K562 (cell line): ENCODE data around the gene TCOF1. TPM values are rescaled to one million over a fixed set of nuclear protein-coding genes. Genes with fewer than 3 reads are reported as not detected.
A peak's percentile ranks its signal among the peaks of the same experiment; 100 is the strongest.

Experiments
- ATAC-seq: fragments of 200-7000 bp; cut with Tn5 transposase; 3 replicates; pipeline ENCODE4 v1.9.1; 2020; ENCODE audit warnings: moderate library complexity
- BruUV-seq: library from RNA; stranded (reverse); fragments of 400-500 nt; replicated peaks from 2 replicates; lab custom pipeline; 2021; lab: Mats Ljungman, UMichigan
- CTCF ChIA-PET: fragments of 300-600 bp; formaldehyde crosslinking; extraction: SDS; loops from one replicate; lab custom pipeline; 2021; ENCODE audit warnings: low intra/inter-chr PET ratio; lab: Yijun Ruan, JAX
- POLR2A ChIA-PET: fragments of 300-600, 350-650 bp; sonication (Branson Sonifier 250); formaldehyde crosslinking; extraction: SDS; loops from one replicate; lab custom pipeline; 2021; ENCODE audit warnings: antibody characterized with exemption, inconsistent platforms; lab: Yijun Ruan, JAX
- DNase-seq, 4 experiments: peaks; one replicate each; pipeline versions ENCODE4 v3.0.0 to v3.0.0-alpha.2; 2011 to 2018; ENCODE audit warnings: low spot score in 3 of 4, mixed read lengths in 3 of 4; ENCODE audit errors: extremely low read depth in 1 of 4
- FAIRE-seq: peaks from 2 replicates; lab custom pipeline; 2011; peaks lifted over from hg19 to GRCh38; lab: Jason Lieb, UNC
- H2AFZ ChIP-seq: 2 replicates; pipeline ENCODE4 v1.6.0; 2011; ENCODE audit warnings: low read depth, low read length, control low read depth, inconsistent platforms
- H3K27ac ChIP-seq: fragments of 200-600 bp; 3 replicates; pipeline ENCODE4 v1.8.0; 2011; ENCODE audit warnings: low read depth, mild to moderate bottlenecking, control low read depth, inconsistent platforms, low read length, moderate library complexity, mixed read lengths; ENCODE audit errors: extremely low read depth
- H3K27me3 ChIP-seq, 2 experiments: fragments of 300-600 bp in 1 of 2; 2 replicates in 1 of 2; 3 replicates in 1 of 2; pipeline versions ENCODE4 v1.6.0 to v1.8.0; 2011; ENCODE audit warnings: inconsistent platforms in 2 of 2, low read length in 2 of 2, mild to moderate bottlenecking in 1 of 2, mixed read lengths in 1 of 2, moderate library complexity in 1 of 2; ENCODE audit not compliant: control insufficient read depth in 2 of 2, insufficient read depth in 2 of 2
- H3K36me3 ChIP-seq: fragments of 300-600 bp; 3 replicates; pipeline ENCODE4 v1.8.0; 2011; ENCODE audit warnings: mild to moderate bottlenecking, low read length, inconsistent platforms; ENCODE audit not compliant: control insufficient read depth, insufficient read depth
- H3K4me1 ChIP-seq, 2 experiments: fragments of 200-600 bp in 1 of 2; replicated peaks in 1 of 2; 2 replicates in 1 of 2; 3 replicates in 1 of 2; pipeline versions ENCODE4 v1.5.1 to v1.8.0; 2011; ENCODE audit warnings: inconsistent platforms in 2 of 2, low read length in 2 of 2, mild to moderate bottlenecking in 1 of 2, mixed read lengths in 1 of 2, moderate library complexity in 1 of 2; ENCODE audit not compliant: control insufficient read depth in 2 of 2, insufficient read depth in 2 of 2
- H3K4me2 ChIP-seq: 2 replicates; pipeline ENCODE4 v1.6.1; 2011; ENCODE audit warnings: low read length, control low read depth, inconsistent platforms, mixed read lengths; ENCODE audit not compliant: insufficient read depth
- H3K4me3 ChIP-seq: fragments of 200-600 bp; sonication (generic), shearing (Covaris generic); 2 replicates; pipeline ENCODE4 v1.5.1; 2016; ENCODE audit warnings: control low read depth, inconsistent platforms
- H3K79me2 ChIP-seq: fragments of 200-600 bp; 3 replicates; pipeline ENCODE4 v1.8.0; 2011; ENCODE audit warnings: low read length, inconsistent platforms; ENCODE audit not compliant: control insufficient read depth, insufficient read depth
- H3K9ac ChIP-seq, 2 experiments: 2 replicates each; pipeline versions ENCODE4 v1.6.0 to v1.6.1; 2011; ENCODE audit warnings: low read depth in 2 of 2, low read length in 2 of 2, control low read depth in 1 of 2, inconsistent platforms in 1 of 2, mild to moderate bottlenecking in 1 of 2, mixed read lengths in 1 of 2; ENCODE audit not compliant: insufficient read depth in 1 of 2
- H3K9me1 ChIP-seq: one replicate; pipeline ENCODE4 v1.6.0; 2011; ENCODE audit warnings: inconsistent platforms, mild to moderate bottlenecking, low read length, moderate library complexity; ENCODE audit not compliant: control insufficient read depth, insufficient read depth
- H3K9me3 ChIP-seq: replicated peaks from 2 replicates; pipeline ENCODE4 v1.5.1; 2011; ENCODE audit warnings: low read depth, low read length, inconsistent platforms; ENCODE audit not compliant: control insufficient read depth, insufficient read depth
- H4K20me1 ChIP-seq: replicated peaks from 2 replicates; pipeline ENCODE4 v1.6.1; 2011; ENCODE audit warnings: low read length, inconsistent platforms, mixed read lengths; ENCODE audit not compliant: control insufficient read depth, insufficient read depth
- NFIC ChIP-seq: fragments of 450-650 bp; IDR thresholded peaks from 2 replicates; pipeline ENCODE4 v1.6.1; 2017; ENCODE audit warnings: mild to moderate bottlenecking, inconsistent platforms
- PHTF2 ChIP-seq: fragments of 250-450 bp; sonication (Bioruptor Pico); IDR thresholded peaks from 2 replicates; pipeline ENCODE4 v1.5.0; 2021; ENCODE audit warnings: mild to moderate bottlenecking
- RCOR1 ChIP-seq, 2 experiments: IDR thresholded peaks; 2 replicates each; pipeline ENCODE4 v1.6.1; 2012; ENCODE audit warnings: low read depth in 2 of 2, low read length in 2 of 2, borderline replicate concordance in 1 of 2, improper control_type of control experiment in 1 of 2
- SAFB ChIP-seq: fragments of 200-400 bp; formaldehyde crosslinking; IDR thresholded peaks from 2 replicates; pipeline ENCODE4 v1.6.1; 2017; ENCODE audit warnings: low read depth, low read length, borderline replicate concordance
- SMARCB1 ChIP-seq: IDR thresholded peaks from 2 replicates; pipeline ENCODE4 v1.6.1; 2011; ENCODE audit warnings: improper control_type of control experiment, low read depth; ENCODE audit not compliant: insufficient read length
- WGBS: fragments of 100-300 bp; shearing (Covaris generic); methylation state at CpG from one replicate; pipeline ENCODE4 v1.1.6; 2016; ENCODE audit warnings: low coverage, mixed read lengths; ENCODE audit not compliant: insufficient coverage; ENCODE audit errors: missing lambda C conversion rate; 5-methylcytosine and 5-hydroxymethylcytosine counted together
- in situ Hi-C: fragments of 300-500 bp; cut with MboI; formaldehyde crosslinking; loops from 4 replicates; pipeline ENCODE4 v1.15.0; 2018; ENCODE audit warnings: inconsistent platforms, mixed read lengths
- intact Hi-C: fragments of 100-400 bp; cut with micrococcal nuclease; formaldehyde crosslinking; loops from 2 replicates; pipeline ENCODE4 v1.14.2; 2022
- polyA plus RNA-seq, 8 experiments: library from polyadenylated mRNA; depleted of rRNA in 4 of 8; stranded (reverse) in 5 of 8; unstranded in 3 of 8; fragments of >200 nt; fragmentation: Nextera tagmentation in 2 of 8; fragmentation: Illumina TruSeq in 1 of 8; extraction: Ambion mirVana in 2 of 8; extraction: Trizol in 1 of 8; gene quantifications; 2 replicates each; pipeline versions ENCODE4 v1.2.1 to v1.2.3, GENCODE V29; 2011 to 2014; ENCODE audit warnings: inconsistent platforms in 1 of 8, missing spikeins in 1 of 8
- total RNA-seq, 7 experiments: library from RNA; depleted of rRNA in 6 of 7; stranded (reverse); fragments of >200 nt in 6 of 7; fragmentation: Illumina TruSeq in 2 of 7; extraction: Trizol in 2 of 7; gene quantifications; 2 replicates each; pipeline versions ENCODE4 v1.2.1 to v1.2.3, GENCODE V29; 2011 to 2021; ENCODE audit warnings: low replicate concordance in 1 of 7

Gene TCOF1
- total and polyA plus RNA-seq, 9 of the 15 experiments (the other 6 are each of a cell fraction or from before 2014, with no cell fraction given): 9.8 to 134 (median 61.7) TPM

- Histone ChIP-seq H3K4me2 (no peak overlapping the region), H3K27ac (no peak overlapping the region), H3K4me1 (peaks cover 10 to 11% of the 10 kb centered on the region in 2 experiments; a peak in 3 of 5 replicates), H3K9ac (no peak overlapping the region), H3K27me3 (no peaks in the 10 kb centered on the region), H3K79me2 (no peaks in the 10 kb centered on the region), H3K9me3 (no peaks in the 10 kb centered on the region)
- in situ Hi-C loops: no loop called here
- intact Hi-C loops: no loop called here
- no peak for FAIRE-seq
- BruUV-seq: no TSS peak
- ChIA-PET POLR2A (no interaction called here), CTCF (no interaction called here)
- 92% methylated on average over 11 of the region's 12 CpGs for WGBS
- TF ChIP-seq SAFB (no peak), SMARCB1 (no peak), NFIC (0 out of 2 replicates have a peak, but pooled peaks have one; percentile 9)
- TF ChIP-seq, all 486 proteins: peak for 1
- Histone ChIP-seq H4K20me1 (peaks cover 4% of the 10 kb centered on the region), H3K36me3 (peaks cover 44% of the 10 kb centered on the region; the same call in 2 of the 3 replicates), H3K4me3 (no peak overlapping the region), H2AFZ (no peak overlapping the region), H3K9me1 (peaks cover 8% of the 10 kb centered on the region)
- ATAC-seq: no peak
- no peak for DNase-seq
Measured at GRCh38 chr5:150402901-150403342, 45.4 kb downstream of the TCOF1 start.

- Histone ChIP-seq H4K20me1 (peaks cover 4% of the 10 kb centered on the region), H3K4me2 (no peak overlapping the region)
- 73% methylated on average over 5 of the region's 5 CpGs for WGBS
Measured at GRCh38 chr5:150404121-150404520, 46.6 kb downstream of the TCOF1 start.

More at GRCh38 chr5:150404121-150404520, 46.6 kb downstream of the TCOF1 start:
- FAIRE-seq (no peak), ATAC-seq (no peak), DNase-seq (no peak)
- peaks cover 3% of the 10 kb centered on the region for H3K9me1 ChIP-seq
- no peak overlapping the region for H2AFZ ChIP-seq
- CTCF ChIA-PET: no interaction called here
- H3K27ac ChIP-seq: no peak overlapping the region
- no peaks in the 10 kb centered on the region for H3K9me3 ChIP-seq
- no peak for TF ChIP-seq RCOR1 (IDR thresholded peaks at IDR 0.05; ENCODE audit: borderline replicate concordance in 1 of 2, low read depth in 2 of 2, low read length in 2 of 2)
- no peak for TF ChIP-seq PHTF2 (CRISPR knock-in tag)
- peaks cover 10 to 11% of the 10 kb centered on the region in 2 experiments; a peak in 3 of 5 replicates for H3K4me1 ChIP-seq
- H3K79me2 ChIP-seq: no peaks in the 10 kb centered on the region
- H3K36me3 ChIP-seq: peaks cover 32% of the 10 kb centered on the region; the same call in 2 of the 3 replicates
- H3K9ac ChIP-seq: no peak overlapping the region
- POLR2A ChIA-PET: interaction anchor here (0.7 to 2.0 kb wide), 3 partner anchors 18 to 276 kb away, joined by 3 to 5 read pairs (median 3); no protein-coding TSS in a partner anchor
- H3K4me3 ChIP-seq: no peak overlapping the region
- intact Hi-C loops (no loop called here), in situ Hi-C loops (no loop called here)
- no TSS peak for BruUV-seq
- peaks cover 0 to 8% of the 10 kb centered on the region in 2 experiments; a peak in 1 of 5 replicates for H3K27me3 ChIP-seq
